Muscle of back (tissue), 11 donors: Measurements from ENCODE around the gene RIPOR3. TPM values are rescaled to one million over a fixed set of nuclear protein-coding genes. Genes with fewer than 3 reads are reported as not detected.
"Not testable (repeated sequence)": the region's sequence is repeated elsewhere in the genome, so short reads cannot be mapped to it uniquely, and the experiment has no call there.

Experiments used
- DNase-seq, 3 donors: peaks; one replicate each; pipeline versions ENCODE4 v3.0.0 to v3.0.0-alpha.2; 2013
- polyA plus RNA-seq, 10 donors: library from polyadenylated mRNA; unstranded; fragments of 120-200 nt; gene quantifications; one replicate each; pipeline ENCODE4 v1.2.1, GENCODE V29; 2013; ENCODE audit not compliant: insufficient read length in 10 of 10

Gene RIPOR3
- polyA plus RNA-seq, 10 donors: 3.1 to 15.6 (median 8.6) TPM

- no peak for DNase-seq
These were observed 13.6 kb upstream of the RIPOR3 start for GRCh38 chr20:50704971-50705370.

DNA sequence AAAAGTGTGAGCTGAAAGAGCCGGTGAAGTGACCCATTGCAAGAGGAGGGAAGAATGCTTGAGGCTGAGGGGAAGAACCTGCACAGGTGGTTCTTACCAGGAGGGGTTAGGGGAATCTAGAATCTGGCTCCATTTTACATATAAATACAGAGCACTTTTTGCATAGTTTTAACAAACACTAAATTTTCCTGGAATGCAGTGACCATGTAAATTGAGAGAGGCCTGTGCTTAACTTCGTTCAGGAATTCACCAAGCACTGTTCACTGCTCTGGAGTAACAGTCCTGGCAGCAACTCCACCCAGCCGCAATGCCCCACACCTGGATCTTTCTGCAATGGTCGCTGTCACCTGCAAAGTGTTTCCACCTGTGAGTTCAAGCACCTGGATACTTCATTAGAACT is 13.2 kb upstream of the RIPOR3 start:
- DNase-seq: no peak

DNA sequence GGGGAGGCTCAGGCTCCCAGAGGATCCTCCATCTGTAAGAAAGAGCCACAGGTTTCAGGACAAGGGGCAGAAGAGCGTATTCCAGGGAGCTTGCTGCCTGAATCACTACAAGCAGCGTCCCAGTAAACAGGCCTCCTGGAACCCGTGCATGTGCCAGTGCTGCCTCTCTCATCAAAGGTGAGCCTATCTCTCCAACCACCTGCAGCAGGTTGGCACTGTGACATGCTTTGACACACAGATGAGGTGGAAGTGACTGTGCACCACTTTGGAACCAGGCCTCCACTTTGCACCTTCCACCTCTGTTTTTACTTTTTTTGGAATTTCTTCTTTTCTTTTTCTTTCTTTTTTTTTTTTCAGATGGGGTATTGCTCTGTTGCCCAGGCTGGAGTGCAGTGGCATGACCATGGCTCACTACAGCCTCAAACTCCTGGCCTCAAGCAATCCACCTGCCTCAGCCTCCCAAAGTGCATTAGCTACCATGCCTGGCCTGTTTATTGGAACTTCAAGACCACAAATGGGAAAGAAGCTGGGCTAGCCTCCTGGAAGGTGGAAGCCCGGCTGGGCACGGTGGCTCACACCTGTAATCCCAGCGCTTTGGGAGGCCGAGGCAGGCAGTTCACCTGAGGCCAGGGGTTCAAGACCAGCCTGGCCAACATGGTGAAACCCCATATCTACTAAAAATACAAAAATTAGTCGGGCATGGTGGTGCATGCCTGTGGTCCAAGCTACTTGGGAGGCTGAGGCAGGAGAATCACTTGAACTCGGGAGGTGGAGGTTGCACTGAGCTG is 12.5 kb upstream of the RIPOR3 start:
- DNase-seq: not testable (repeated sequence)

- no peak for DNase-seq
These were observed 10.0 kb upstream of the RIPOR3 start for GRCh38 chr20:50701041-50701963.

DNA sequence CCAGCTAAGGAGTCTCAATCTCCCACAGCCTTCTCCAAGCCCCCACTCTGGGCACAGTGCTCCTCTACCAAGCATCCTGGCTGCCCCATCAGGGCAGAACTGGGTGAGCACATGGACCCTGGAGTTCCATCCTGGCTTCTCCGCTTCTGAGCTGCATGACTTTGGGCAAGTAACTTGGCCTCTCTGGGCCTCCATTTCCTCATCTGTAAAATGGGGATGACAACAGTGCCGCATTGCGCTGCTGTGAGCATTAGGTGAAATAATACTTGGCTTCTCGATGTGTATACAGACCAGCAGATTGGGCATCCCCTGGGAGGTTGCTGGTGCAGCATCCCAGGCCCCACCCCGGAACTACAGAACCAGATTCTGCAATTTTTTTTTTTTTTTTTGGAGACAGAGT is 8.3 kb upstream of the RIPOR3 start:
- DNase-seq: no peak

- DNase-seq: not testable (repeated sequence)
These were observed 6.9 kb upstream of the RIPOR3 start for GRCh38 chr20:50698255-50698654.

GRCh38 chr20:50695135-50695872 is 4.0 kb upstream of the RIPOR3 start:
- DNase-seq: peak in 2 of 3 donors; percentile 69 to 79

- DNase-seq: peak in 1 of 3 donors; percentile 56
These were observed 3.2 kb upstream of the RIPOR3 start for GRCh38 chr20:50694379-50695134.

DNA sequence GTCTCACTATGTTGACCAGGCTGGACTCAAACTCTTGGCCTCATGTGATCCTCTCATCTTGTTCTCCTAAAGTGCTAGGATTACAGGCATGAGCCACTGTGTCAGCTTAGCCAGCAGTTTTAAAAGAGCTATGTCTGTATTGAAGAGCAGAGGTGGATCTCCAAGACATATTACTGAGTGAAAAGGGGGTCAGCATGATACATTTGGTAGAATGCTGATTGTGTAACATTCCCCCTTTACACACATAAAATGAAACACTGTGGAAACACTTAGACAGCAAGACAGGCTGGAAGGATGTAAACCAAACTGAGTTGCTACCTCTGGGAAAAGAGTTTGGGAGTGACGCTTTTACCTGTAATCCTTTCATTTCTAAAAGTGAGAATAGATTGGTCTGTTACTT is 1.7 kb upstream of the RIPOR3 start:
- DNase-seq: no peak

- no peak for DNase-seq
These were observed 1.2 kb upstream of the RIPOR3 start for GRCh38 chr20:50692552-50692933.

DNA sequence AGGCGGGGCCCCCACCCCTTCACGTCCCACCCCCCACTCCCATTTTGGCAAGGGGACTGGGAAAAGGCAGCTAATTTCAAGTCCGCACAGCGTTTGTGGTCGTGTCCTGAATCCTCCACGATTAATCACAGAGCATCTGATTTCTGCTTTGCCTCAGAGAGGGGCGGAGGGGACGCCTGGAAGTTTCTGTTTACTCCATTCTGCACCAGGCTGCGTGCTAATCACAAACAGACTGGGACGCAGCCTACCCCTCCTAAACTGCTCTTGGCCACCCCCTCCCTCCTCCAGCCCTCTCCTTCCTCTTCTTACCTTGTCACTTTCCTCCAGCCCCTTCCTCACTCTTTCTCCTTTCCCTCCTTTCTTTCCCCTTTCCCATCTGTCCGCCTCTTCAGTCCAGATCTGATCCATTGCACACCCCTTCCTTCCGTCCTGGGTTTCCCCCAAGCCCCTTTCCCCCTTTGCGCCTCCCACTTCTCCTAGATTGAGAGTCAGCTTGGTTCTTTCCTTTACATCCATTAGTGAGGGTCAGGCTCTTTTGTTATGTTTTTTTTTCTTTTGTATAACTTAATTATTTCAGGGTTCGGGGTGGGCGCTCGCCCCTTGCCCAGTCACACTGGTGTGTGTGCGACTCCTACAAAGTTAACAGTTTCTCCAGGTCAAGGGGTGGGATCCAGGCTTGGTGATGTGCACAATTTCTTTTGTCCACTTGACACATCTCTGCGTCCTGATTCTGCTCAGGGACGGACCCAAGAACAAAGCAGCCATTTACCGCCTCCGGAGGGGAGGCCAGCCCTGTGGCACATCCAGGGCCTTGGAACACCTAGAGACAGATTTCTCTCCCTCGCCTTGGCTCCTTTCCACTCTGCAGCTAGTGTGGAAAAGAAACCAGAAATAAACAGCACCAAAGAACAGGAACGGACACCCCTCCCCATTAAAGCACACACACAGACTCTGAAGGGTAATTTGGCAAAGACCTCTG is 520 bp upstream of the RIPOR3 start:
- peak in 2 of 3 donors; percentile 59 to 75 for DNase-seq

- peak in 1 of 3 donors; percentile 76 for DNase-seq
These were observed 1.3 kb downstream of the RIPOR3 start for GRCh38 chr20:50689864-50690649.

DNA sequence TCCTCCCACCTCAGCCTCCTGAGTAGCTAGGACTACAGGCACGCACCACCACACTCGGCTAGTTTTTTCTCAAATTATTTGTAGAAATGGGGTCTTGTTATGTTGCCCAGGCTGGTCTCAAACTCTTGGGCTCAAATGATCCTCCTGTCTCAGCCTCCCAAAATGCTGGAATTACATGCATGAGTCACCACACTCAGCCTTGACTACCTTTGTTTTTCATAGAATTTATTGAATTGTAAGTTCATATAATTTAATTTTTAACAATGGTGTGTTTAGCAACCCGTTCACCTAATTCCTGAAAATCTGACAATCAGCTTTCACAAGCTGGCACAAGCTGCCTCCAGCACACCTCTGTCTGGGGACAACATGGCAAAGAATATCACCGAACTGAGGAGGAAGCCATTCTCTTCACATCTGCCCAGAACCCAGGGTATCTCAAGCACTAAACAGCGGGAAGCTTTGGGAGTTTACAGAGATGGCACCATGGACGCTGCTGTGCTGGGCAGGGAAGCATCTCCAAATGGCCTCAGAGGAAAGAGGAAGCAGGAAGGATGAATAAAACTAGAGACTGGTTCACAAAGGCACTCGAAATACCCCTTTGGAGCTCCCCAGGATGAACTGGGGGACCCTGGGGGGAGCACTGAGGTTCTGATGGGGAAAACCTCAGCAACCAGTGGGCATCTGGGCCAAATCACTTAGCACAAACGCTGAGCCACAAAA is 2.9 kb downstream of the RIPOR3 start:
- no peak for DNase-seq

DNA sequence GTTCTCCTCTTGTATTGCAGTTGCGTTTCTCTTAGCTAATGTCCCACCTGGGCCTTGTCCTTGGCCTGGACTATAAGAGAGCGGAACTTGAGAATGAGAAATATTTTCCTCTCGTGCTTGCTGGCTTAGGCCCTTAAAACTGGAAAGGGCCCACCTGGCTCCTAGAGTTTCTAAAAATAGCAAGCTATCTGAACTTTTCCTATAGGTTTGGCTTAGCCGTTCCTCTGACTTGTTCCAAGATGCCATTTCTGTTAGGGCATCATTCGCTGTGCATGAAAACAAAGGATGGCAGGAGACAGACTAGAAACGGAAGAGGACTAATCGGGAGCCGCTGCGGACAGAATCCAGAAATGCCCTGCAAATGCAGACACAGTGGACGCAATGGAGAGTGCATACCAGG is 4.5 kb downstream of the RIPOR3 start:
- DNase-seq: peak in 2 of 3 donors; percentile 89 to 93

- DNase-seq: no peak
These were observed 7.8 kb downstream of the RIPOR3 start for GRCh38 chr20:50683570-50683969.

DNA sequence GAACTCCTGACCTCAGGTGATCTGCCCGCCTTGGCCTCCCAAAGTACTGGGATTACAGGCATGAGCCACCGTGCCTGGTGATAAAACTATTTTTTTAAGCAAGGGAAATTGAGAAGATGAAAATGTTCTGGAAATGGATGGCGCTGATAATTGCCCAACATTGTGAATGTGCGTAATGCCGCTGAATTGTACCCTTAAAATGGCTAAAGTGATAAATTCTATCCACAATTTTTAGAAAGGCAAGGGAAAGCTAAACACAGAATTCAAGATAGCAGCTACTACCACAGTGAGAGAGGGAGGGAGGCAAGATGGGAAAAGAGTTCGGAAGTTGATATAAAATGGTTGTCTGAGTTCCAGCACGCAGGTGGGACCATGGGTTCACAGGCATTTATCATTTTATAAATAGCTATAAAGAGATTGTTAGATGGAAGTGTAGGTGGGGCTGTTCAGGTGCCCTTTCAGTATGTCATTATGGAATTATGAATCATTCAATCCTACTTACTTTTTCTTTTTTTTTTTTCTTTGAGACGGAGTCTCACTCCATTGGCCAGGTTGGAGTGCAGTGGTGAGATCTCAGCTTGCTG is 8.3 kb downstream of the RIPOR3 start:
- DNase-seq: no peak

DNA sequence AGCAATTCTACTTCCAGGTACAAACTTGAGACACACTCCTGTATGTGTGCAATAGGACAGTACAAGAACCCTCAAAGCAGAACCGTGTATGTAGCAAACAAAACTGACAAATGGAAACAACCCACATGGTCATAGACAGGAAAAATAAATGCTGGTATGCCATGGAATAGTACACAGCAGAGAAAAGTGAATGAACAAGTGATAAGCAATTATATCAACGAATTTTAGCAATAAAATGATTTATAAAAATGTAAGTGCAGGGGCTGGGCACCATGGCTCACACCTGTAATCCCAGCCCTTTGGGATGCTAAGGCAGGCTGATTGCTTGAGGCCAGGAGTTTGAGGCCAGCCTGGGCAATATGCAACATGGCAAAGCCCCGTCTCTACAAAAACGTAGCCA is 9.3 kb downstream of the RIPOR3 start:
- DNase-seq: no peak
